Measurements from ENCODE around the gene CLDN19.
"Not testable (repeated sequence)": the region's sequence is repeated elsewhere in the genome, so short reads cannot be mapped to it uniquely, and the experiment has no call there.

The CLDN19 gene

GRCh38 chr1:42723511-42723910, 16.5 kb downstream of the CLDN19 start:
- TF ChIP-seq CTCF (conservative IDR thresholded peaks at IDR 0.05) (no peak), ZFX (IDR thresholded peaks at IDR 0.05) (no peak)
- H3K27ac ChIP-seq, result no peak overlapping the region

GRCh38 chr1:42722403-42722802, 17.6 kb downstream of the CLDN19 start:
- H3K27ac ChIP-seq, result not testable (repeated sequence)

GRCh38 chr1:42721926-42722325, 18.1 kb downstream of the CLDN19 start:
- TF ChIP-seq CTCF (conservative IDR thresholded peaks at IDR 0.05) (no peak), ZFX (IDR thresholded peaks at IDR 0.05) (no peak)
- H3K27ac ChIP-seq, result no peak overlapping the region

GRCh38 chr1:42720868-42721267, 19.2 kb downstream of the CLDN19 start:
- TF ChIP-seq ZFX (IDR thresholded peaks at IDR 0.05) (no peak), CTCF (conservative IDR thresholded peaks at IDR 0.05) (no peak)
- H3K27ac ChIP-seq, result no peak overlapping the region

GRCh38 chr1:42714441-42714840, 25.6 kb downstream of the CLDN19 start:
- H3K27ac ChIP-seq, result not testable (repeated sequence)

- no peak overlapping the region for H3K27ac ChIP-seq
- no peak for TF ChIP-seq ZFX (IDR thresholded peaks at IDR 0.05)
These were observed 26.7 kb downstream of the CLDN19 start for GRCh38 chr1:42713293-42713692.

GRCh38 chr1:42712808-42713207, 27.2 kb downstream of the CLDN19 start:
- H3K27ac ChIP-seq, result not testable (repeated sequence)

- TF ChIP-seq ZFX (IDR thresholded peaks at IDR 0.05), result no peak
- no peak for TF ChIP-seq CTCF (conservative IDR thresholded peaks at IDR 0.05)
- H3K27ac ChIP-seq, result no peak overlapping the region
These were observed 36.1 kb downstream of the CLDN19 start for GRCh38 chr1:42703888-42704464.

GRCh38 chr1:42700006-42700405, 40.0 kb downstream of the CLDN19 start:
- H3K27ac ChIP-seq, result no peak overlapping the region
- TF ChIP-seq ZFX (IDR thresholded peaks at IDR 0.05) (no peak), CTCF (conservative IDR thresholded peaks at IDR 0.05) (no peak)

Data from C4-2B (cell line).